ENCODE data around the gene DLG2. TPM values are rescaled to one million over a fixed set of nuclear protein-coding genes. Genes with fewer than 3 reads are reported as not detected.
"Not testable (repeated sequence)": the region's sequence is repeated elsewhere in the genome, so short reads cannot be mapped to it uniquely, and the experiment has no call there.

Gene DLG2
- total RNA-seq, 1 donor from 2014 or later, result 6.7 TPM

DNA sequence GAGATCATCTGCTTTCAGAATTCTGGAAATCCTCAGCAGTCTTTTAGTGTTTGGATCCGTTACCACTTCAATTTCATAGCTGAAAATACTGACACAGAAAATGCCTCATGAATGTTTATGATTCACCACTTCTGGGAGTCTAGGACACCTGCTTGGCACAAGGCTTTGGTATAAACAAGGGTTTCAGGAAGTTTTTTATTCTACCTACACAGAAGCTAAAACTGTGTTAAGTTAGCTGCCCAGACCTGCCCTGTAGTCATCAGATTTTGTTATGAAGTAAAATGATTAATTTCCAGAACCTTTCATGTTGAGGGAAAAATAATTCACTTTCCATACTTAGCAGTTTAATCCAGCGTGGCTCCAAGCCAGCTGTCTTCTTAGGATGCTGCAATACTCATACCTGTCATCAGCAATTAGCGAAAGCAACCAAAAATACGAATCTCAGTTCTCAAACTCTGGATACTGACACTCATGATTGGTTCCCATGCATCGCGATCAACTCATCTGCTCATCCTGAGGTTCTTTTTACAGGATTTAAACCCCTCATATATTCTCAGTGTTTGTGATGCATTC lies 1882.4 kb downstream of the DLG2 start:
- Mint-ChIP-seq H3K27me3 (ENCODE audit: low read depth) (no peaks in the 10 kb centered on the region), H3K27ac (no peak overlapping the region), H3K36me3 (peaks cover 3% of the 10 kb centered on the region), H3K4me1 (no peaks in the 10 kb centered on the region), H3K4me3 (no peak overlapping the region), H3K9me3 (peaks cover 24% of the 10 kb centered on the region)
- no peak for DNase-seq (ENCODE audit: low spot score in 2 of 2, unreplicated experiment in 2 of 2)
- TF ChIP-seq, protein P1, sequence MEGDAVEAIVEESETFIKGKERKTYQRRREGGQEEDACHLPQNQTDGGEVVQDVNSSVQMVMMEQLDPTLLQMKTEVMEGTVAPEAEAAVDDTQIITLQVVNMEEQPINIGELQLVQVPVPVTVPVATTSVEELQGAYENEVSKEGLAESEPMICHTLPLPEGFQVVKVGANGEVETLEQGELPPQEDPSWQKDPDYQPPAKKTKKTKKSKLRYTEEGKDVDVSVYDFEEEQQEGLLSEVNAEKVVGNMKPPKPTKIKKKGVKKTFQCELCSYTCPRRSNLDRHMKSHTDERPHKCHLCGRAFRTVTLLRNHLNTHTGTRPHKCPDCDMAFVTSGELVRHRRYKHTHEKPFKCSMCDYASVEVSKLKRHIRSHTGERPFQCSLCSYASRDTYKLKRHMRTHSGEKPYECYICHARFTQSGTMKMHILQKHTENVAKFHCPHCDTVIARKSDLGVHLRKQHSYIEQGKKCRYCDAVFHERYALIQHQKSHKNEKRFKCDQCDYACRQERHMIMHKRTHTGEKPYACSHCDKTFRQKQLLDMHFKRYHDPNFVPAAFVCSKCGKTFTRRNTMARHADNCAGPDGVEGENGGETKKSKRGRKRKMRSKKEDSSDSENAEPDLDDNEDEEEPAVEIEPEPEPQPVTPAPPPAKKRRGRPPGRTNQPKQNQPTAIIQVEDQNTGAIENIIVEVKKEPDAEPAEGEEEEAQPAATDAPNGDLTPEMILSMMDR (IDR thresholded peaks at IDR 0.05; ENCODE audit: unreplicated experiment), result no peak

DNA sequence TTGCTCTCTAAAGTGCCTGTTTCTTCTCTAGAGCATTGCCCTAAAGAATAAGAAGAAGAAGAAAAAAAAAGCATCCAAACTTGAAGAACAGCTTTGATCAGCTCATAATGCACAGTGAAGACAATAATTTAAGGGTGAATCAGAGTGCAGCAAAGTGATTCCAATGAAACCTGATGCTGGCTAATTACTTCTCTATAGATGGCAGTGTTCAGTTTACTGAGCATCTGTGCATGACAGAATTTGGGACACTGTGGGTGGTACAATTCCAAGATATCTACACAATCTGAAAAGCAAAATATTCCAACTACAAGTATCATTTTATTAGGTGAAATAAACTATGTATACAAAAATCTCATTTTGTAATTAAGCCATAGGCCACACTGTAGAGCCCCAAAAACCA lies 1890.5 kb downstream of the DLG2 start:
- TF ChIP-seq, protein P1 (IDR thresholded peaks at IDR 0.05; ENCODE audit: unreplicated experiment), result no peak
- Mint-ChIP-seq H3K9me3 (no peaks in the 10 kb centered on the region), H3K4me1 (peaks cover 12% of the 10 kb centered on the region), H3K27ac (no peak overlapping the region), H3K4me3 (no peak overlapping the region), H3K27me3 (ENCODE audit: low read depth) (no peaks in the 10 kb centered on the region), H3K36me3 (no peaks in the 10 kb centered on the region)
- DNase-seq (ENCODE audit: low spot score in 2 of 2, unreplicated experiment in 2 of 2), result no peak

DNA sequence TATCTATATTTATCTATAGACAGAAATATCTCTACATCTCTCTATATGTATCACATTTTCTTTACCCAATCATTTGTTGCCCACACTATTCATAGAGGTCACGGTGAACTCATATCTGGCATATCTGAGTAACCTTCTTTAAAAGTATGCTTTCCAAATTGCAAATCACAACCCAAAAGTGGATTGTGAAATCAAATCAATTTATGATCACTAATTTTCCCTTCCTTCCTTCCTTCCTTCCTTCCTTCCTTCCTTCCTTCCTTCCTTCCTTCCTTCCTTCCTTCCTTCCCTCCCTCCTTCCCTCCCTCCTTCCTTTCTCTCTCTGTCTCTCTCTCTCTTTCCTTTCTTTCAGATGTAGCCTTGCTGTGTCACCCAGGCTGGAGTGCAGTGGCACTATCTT lies 1893.0 kb downstream of the DLG2 start:
- no peak for DNase-seq (ENCODE audit: low spot score in 2 of 2, unreplicated experiment in 2 of 2)
- Mint-ChIP-seq H3K4me1 (peaks cover 18% of the 10 kb centered on the region), H3K4me3 (no peak overlapping the region), H3K27me3 (ENCODE audit: low read depth) (no peaks in the 10 kb centered on the region), H3K27ac (no peak overlapping the region), H3K36me3 (no peaks in the 10 kb centered on the region), H3K9me3 (no peaks in the 10 kb centered on the region)
- TF ChIP-seq, protein P1 (IDR thresholded peaks at IDR 0.05; ENCODE audit: unreplicated experiment), result no peak

DNA sequence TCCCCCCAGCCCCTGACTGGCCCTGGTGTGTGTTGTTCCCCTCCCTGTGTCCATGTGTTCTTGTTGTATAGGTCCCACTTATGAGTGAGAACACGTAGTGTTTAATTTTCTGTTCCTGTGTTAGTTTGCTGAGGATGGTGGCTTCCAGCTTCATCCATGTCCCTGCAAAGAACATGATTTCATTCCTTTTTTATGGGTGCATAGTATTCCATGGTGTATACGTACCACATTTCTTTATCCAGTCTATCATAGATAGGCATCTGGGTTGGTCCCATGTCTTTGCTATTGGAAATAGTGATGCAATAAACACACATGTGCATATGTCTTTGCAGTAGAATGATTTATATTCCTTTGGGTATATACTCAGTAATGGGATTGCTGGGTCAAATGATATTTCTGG lies 1895.9 kb downstream of the DLG2 start:
- DNase-seq (ENCODE audit: low spot score in 2 of 2, unreplicated experiment in 2 of 2); H3K27ac Mint-ChIP-seq; H3K9me3 Mint-ChIP-seq; H3K4me3 Mint-ChIP-seq; H3K36me3 Mint-ChIP-seq; H3K27me3 Mint-ChIP-seq (ENCODE audit: low read depth): not testable (repeated sequence)
- peaks cover 18% of the 10 kb centered on the region for H3K4me1 Mint-ChIP-seq

DNA sequence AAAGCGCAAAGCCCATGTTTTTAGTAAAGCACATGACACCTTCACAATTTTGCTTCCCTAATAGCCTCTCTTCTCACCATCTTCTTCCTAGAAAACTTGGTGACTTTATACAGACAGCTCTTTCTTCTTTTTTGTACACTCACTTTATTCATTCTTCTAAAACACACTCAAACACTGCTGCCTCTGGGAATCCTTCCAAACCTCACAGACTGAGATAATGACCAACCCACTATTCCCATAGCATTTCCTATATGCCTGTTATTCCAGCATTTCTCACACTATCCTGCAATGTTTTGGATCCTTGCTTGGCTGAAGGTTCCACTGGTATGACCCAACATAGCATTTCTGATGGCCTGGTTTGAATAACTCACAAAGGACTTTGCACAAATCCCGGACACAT lies 1898.9 kb downstream of the DLG2 start:
- no peaks in the 10 kb centered on the region for H3K9me3 Mint-ChIP-seq
- H3K36me3 Mint-ChIP-seq, result no peaks in the 10 kb centered on the region
- peak overlapping the region; percentile 7 for H3K27ac Mint-ChIP-seq
- no peak for DNase-seq (ENCODE audit: low spot score in 2 of 2, unreplicated experiment in 2 of 2)
- H3K4me1 Mint-ChIP-seq, result peaks cover 35% of the 10 kb centered on the region
- no peaks in the 10 kb centered on the region for H3K27me3 Mint-ChIP-seq (ENCODE audit: low read depth)
- no peak overlapping the region for H3K4me3 Mint-ChIP-seq
- TF ChIP-seq, protein P1 (IDR thresholded peaks at IDR 0.05; ENCODE audit: unreplicated experiment), result no peak

DNA sequence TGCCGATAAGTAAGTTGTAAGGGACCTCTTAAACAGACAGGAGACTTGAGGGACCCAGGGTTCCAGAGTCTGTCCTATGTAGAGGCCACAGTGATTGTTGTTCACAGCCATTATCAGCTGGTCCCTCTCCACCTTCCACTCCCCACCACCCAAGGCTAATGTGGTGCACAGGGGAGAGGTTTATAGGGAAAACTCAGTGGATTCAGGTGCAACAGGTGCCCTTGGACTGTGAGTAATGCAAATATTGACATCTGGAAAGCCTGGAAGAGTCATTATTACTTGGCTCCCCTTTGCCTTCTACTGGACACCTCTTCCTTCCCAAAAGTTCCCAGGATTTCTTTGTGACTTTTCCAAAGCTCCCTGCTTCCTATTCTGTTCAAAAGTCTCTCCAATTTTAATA lies 1899.9 kb downstream of the DLG2 start:
- DNase-seq (ENCODE audit: low spot score in 2 of 2, unreplicated experiment in 2 of 2), result no peak
- Mint-ChIP-seq H3K27me3 (ENCODE audit: low read depth) (no peaks in the 10 kb centered on the region), H3K9me3 (no peaks in the 10 kb centered on the region), H3K4me3 (no peak overlapping the region), H3K27ac (no peak overlapping the region), H3K4me1 (peaks cover 40% of the 10 kb centered on the region), H3K36me3 (no peaks in the 10 kb centered on the region)
- TF ChIP-seq, protein P1 (IDR thresholded peaks at IDR 0.05; ENCODE audit: unreplicated experiment), result no peak

All from mesothelial cell of epicardium (in vitro differentiated cells).